GM18907 (cell line): ENCODE results near the gene HP.
"Not testable (repeated sequence)": the region's sequence is repeated elsewhere in the genome, so short reads cannot be mapped to it uniquely, and the experiment has no call there.

Experiments used
- ATAC-seq: cut with Tn5 transposase; IDR thresholded peaks from one replicate; pipeline ENCODE4 v1.9.1; 2021; ENCODE audit warnings: mild to moderate bottlenecking, moderate library complexity; ENCODE audit not compliant: unreplicated experiment

HP gene

GRCh38 chr16:72043058-72043457 lies 11.2 kb upstream of the HP start:
- no peak for ATAC-seq

- ATAC-seq: no peak
Measured at GRCh38 chr16:72043539-72043938, 10.8 kb upstream of the HP start.

GRCh38 chr16:72044296-72044695 lies 10.0 kb upstream of the HP start:
- ATAC-seq: no peak

GRCh38 chr16:72044825-72045359 lies 9.4 kb upstream of the HP start:
- ATAC-seq: no peak

DNA sequence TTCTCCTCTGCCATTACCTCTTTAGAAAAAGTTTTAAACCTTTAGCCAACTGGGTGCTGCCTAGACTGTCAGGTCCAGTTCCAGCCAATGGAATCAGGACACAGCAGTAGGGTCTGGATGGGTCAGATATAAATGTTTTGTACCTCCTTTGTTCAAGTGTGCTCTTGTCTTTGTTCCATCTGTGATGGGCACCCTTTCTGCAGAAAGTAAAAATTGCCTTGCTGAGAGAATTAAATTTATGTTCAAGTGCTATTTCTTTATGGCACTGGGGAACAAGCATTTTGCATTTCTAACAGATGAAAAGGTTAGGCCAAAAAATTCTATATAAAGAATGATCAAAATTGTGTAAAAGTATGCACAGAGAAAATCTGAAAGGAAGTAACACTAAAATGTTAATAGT lies 5.2 kb upstream of the HP start:
- no peak for ATAC-seq

DNA sequence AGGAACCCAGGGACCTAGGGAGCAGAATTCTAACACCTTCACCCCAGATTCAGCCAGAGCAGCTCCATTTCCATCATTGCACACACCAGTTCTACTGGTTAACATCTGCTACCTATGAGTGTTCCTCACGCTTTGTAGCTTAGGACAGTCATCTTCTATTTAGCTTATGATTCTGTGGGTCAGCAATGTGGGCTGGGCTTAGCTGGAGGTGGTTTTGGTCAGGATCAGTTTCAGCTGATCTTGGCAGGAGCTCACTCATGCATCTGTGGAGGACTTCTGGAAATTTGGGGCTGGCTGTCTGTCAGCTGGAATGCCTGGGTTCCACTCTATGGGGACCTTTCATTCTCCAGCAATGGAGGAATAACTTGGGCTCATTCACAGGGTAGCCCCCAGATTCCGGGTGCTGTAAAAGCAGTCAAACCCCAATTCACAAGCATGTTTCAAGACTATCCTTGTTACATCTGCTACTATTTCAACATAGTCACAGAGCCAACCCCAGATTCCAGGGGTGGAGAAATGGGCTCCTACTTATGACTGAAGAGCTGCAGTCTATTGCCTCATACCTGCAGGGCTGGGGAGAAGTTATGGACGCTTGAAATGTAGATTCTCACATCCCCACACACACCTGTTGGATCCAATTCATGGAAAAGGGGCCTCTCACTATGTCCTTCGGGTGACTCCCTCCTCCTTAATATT lies 3.4 kb upstream of the HP start:
- ATAC-seq: no peak

- no peak for ATAC-seq
Measured at GRCh38 chr16:72051818-72052217, 2.5 kb upstream of the HP start.

DNA sequence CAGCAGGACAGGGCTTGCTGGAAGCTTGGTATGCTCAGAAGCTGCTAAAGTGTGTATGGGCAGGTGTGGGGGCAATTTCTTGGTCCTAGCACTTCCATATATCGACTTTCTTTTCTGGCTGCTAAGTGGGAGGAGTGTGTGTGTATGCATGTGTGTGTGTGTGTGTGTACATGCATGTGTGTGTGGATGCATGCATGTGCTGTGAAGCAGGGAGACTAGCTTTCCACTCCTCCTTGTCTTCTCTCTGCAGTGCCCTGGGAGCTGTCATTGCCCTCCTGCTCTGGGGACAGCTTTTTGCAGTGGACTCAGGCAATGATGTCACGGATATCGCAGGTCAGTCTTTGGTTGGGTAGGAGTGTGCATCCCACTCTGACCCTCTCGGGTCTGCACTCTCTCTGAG lies 1.6 kb downstream of the HP start:
- no peak for ATAC-seq

- not testable (repeated sequence) for ATAC-seq
Measured at GRCh38 chr16:72057313-72057712, 3.0 kb downstream of the HP start.

DNA sequence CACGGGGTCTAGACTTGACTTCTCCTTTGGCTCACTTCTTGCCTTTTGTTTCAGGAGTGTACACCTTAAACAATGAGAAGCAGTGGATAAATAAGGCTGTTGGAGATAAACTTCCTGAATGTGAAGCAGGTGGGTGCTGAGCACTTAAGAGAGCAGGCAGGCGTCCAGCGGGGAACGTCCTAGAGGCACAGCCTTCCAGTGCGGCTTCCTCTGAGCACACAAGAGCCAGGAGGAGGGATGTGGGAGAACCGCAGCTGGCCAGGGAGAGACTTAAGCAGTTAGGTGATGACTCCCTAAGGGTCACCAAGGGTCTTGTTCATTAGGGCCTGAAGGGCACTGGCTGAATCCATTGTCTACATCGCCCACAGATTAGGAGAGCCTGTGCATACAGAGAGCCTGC lies 4.8 kb downstream of the HP start:
- not testable (repeated sequence) for ATAC-seq

DNA sequence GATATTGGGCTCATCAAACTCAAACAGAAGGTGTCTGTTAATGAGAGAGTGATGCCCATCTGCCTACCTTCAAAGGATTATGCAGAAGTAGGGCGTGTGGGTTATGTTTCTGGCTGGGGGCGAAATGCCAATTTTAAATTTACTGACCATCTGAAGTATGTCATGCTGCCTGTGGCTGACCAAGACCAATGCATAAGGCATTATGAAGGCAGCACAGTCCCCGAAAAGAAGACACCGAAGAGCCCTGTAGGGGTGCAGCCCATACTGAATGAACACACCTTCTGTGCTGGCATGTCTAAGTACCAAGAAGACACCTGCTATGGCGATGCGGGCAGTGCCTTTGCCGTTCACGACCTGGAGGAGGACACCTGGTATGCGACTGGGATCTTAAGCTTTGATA lies 6.1 kb downstream of the HP start:
- no peak for ATAC-seq

- ATAC-seq: no peak
Measured at GRCh38 chr16:72061564-72061963, 7.3 kb downstream of the HP start.

GRCh38 chr16:72064361-72064894 lies 10.1 kb downstream of the HP start:
- no peak for ATAC-seq

DNA sequence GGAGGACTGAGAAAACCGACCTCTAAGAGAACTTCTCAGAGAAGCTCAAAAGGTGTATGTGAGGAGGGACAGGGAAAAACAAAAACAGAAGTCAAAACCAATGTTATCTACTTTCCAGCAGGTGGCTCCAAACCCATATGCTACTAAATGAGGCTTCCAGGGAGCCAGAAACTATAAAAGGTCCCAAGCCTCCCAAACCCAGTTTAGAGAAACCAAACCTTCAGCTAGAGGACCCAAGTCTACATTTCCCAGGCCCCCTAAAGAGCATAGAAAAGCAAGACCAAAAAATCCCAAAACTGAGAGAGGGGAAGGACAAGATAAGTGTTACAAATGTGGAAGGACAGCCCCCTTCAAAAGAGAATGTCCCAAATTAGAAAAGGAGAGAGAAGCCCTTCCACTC lies 12.4 kb downstream of the HP start:
- no peak for ATAC-seq

- ATAC-seq: no peak
Measured at GRCh38 chr16:72068930-72069329, 14.6 kb downstream of the HP start.

GRCh38 chr16:72072514-72073342 lies 18.4 kb downstream of the HP start:
- ATAC-seq: no peak

- ATAC-seq: no peak
Measured at GRCh38 chr16:72073560-72074230, 19.4 kb downstream of the HP start.

DNA sequence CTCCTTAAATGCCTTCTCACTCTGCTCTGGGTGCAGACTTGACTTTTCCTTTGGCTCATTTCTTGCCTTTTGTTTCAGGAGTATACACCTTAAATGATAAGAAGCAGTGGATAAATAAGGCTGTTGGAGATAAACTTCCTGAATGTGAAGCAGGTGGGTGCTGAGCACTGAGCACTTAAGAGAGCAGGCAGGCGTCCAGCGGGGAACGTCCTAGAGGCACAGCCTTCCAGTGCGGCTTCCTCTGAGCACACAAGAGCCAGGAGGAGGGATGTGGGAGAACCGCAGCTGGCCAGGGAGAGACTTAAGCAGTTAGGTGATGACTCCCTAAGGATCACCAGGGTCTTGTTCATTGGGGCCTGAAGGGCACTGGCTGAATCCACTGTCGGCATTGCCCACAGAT lies 20.8 kb downstream of the HP start:
- not testable (repeated sequence) for ATAC-seq

GRCh38 chr16:72076991-72077706 lies 22.8 kb downstream of the HP start:
- not testable (repeated sequence) for ATAC-seq

DNA sequence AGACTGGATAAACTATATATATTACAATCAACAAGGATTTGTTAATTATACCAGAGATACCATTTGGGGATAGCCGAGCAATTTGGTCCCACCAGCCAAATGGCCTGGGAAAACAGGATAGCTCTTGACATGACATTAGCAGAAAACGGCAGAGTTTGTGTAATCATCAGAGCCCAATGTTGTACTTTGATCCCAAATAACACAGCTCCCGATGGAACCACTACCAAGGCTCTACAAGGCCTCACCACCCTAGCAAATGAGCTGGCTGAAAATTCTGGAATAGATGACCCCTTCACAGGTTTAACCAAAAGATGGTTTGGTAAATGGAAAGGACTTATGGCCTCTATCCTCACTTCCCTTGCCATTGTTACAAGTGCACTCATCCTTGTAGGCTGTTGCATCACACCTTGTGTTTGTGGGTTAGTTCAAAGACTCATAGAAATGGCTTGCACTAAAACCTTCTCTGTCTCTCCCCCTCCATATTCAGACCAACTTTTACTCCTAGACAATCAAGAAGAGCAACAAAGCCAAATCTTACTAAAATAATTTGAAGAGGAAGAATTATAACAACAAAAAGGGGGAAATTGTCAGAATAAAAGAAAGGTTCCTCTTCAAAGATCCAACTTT lies 29.6 kb downstream of the HP start:
- ATAC-seq: no peak
